HG02763 (cell line): ENCODE results near the gene SORT1.
"Not testable (repeated sequence)": the region's sequence is repeated elsewhere in the genome, so short reads cannot be mapped to it uniquely, and the experiment has no call there.

Source experiments
- ATAC-seq: cut with Tn5 transposase; IDR thresholded peaks from one replicate; pipeline ENCODE4 v1.9.1; 2021; ENCODE audit warnings: mild to moderate bottlenecking, moderate library complexity; ENCODE audit not compliant: unreplicated experiment

SORT1 gene

DNA sequence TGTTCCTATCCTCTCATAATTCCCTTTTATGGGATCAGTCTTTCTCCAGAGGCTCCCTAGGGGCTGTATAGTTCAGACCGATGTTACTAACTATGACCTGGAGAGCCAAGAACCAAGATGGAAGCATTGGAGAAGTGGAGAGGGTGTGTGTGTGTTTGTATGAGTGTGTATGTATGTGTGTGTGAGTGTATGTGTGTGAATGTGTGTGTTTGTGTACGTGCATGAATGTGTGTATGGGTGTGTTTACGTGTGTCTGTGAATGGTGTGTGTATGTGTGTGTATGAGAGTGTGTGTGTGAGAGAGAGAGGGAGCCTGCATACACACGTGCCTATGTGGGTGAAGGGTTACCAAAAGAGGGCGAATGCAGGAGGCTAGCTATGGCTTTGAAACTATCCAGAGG, 95.8 kb downstream of the SORT1 start:
- ATAC-seq, result no peak

DNA sequence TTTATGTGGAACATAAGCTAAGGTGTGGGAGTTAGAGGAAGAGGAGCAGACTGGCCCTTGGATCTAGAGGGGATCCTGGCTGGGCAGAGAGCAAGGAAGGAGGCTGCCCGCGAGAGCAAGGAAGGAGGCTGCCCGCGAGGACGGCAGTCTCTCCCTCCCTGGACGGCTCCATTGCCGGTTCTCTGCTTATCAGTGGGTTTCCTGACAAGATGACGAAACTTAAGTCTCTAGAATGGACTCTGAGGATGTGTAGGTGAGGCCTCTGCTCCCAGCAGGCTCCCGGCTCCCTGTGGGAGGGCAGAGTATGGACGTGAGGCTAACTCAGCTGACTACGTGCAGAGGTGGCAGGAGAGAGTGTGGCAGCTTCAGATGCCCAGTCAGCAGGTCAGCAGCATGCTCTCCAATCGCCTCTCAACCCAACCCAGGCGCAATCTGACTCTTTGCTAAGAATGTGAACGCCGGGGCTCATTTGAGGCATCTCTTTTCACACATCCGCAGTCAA, 97.0 kb downstream of the SORT1 start:
- ATAC-seq, result no peak

DNA sequence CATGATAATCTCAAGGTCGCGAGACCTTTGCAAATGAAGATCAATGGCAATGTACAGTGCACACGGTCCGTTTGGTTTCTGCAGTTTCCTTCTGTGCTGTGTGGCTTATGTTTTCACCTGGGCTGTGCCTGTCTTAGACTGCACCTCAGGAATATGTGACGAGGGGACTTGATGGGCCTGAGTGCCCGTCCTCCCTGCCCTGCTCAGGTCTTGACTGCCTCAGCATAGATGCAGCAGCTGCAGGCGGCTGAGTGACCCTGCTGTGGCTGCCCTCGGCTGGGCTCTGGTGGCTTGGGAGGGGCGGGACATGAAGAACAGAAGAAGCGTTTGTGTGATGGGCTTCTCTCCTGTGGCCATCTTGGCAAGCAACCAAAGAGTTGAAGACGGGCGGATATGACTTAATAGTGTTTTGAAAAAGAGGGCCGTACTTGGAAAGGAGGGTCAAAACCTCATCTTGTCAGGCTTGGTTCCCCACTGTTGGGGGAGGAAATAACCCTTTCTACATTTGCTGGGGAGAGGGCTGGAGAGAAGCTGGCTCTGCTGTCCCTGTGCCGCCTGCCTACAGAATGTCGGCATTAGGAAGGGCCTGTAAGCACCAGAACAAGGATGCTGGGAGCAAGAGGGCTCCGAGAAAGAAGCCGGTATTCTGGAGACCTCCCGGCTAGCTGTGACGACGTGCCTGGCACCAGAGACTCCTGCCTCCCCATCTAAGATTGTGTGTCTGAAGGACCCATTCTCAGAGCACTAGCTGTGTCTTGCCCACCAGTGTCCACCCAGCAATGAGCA, 98.0 kb downstream of the SORT1 start:
- ATAC-seq, result no peak

DNA sequence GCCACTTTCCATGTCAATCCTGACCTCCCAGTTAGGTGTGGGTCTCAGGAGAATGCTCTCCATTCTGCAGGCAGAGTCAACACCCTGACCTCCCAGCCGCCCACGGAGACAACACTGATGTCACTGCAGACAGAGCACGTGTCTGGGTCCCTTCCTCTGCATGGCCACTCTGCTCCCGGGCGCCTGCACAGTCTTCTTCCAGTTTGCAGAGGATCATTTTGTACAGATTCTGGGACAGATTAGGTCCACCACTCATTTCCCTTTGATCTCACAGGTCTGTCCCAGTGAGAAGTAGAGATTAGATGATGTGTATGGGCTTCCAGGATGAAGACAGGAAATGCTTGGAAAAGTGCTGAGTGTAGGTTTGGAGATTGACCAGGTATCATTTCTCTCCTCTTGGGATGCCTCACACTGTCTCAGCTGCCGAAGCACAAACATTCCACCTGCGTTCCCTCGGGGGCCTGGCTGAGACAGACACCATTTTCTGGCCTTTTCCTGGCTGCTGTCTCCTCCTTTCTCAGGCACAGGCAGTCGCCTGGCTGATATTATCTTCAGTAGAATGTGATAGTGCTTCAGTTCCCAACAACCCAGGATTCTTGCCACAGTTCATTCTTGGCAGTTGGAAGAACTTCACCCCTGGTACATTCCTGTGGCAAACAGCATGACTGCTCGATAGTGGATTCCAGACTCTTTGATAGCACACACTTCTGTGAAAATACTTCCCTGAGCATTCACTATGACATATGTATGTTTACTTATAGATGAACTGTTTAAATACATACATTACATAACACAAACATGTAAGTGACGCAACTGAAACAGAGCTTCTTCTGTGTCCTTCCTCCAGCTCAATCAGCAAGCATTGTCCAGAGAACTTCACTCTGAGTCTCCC, 98.8 kb downstream of the SORT1 start:
- no peak for ATAC-seq

GRCh38 chr1:109296782-109297181, 100.9 kb downstream of the SORT1 start:
- no peak for ATAC-seq

GRCh38 chr1:109295712-109296415, 101.9 kb downstream of the SORT1 start:
- ATAC-seq, result no peak

- ATAC-seq, result no peak
These were observed 103.2 kb downstream of the SORT1 start for GRCh38 chr1:109294481-109294880.

- ATAC-seq, result no peak
These were observed 104.7 kb downstream of the SORT1 start for GRCh38 chr1:109293026-109293425.

DNA sequence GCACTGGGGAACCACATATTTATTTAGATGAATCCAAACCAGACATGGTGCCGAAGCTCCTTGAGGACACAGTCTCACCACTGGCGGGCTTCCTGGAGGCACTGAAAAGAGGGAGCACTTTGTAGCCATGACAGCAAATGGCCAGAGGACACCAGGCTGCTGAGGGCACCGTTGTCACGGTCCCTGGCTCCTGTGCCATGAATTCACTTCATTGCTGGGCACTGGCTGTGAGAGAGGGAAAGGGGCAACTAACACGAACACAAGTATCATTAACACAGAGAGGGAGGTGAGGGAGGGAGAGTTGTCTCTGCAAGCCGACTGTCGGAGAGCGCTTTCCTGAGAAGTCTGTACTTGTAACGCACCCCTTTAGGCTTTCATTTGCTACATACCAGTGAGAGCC, 105.4 kb downstream of the SORT1 start:
- ATAC-seq, result no peak

DNA sequence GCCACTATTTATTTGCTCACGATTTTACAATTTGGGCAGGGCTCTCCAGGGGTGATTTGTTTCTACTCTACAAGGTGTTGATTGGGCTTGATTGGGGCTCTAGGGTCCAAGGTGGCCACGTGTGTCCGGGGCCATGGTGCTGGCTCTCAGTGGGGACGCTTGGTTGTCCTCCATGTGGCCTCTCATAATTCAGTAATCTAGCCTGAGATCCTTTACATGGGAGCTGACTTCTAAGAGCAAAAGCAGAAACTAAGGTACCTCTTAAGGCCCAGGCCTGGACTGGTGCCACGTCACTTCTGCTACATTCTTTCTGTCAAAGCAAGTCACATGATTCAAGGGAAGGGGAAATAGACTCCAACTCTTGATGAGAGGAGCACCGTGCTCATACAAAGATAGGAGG, 106.7 kb downstream of the SORT1 start:
- ATAC-seq, result no peak

DNA sequence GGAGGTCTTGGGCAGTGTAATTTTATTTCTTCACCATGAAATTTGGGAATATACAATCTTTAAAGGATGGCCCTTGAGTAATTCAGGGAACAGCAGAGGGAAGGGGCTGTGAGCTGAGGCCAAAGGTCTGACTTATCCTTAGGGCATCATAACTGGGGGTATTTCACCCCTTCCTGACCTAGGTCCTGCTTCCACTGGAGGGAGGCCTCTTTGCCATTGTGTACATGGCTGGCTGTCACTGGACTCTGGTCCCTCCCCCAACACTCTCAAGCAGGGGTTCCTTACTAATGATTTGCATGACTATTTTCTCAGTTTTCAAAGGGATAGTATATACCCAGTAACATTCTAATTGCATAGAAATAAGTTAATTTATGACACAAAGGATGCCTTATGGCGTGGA, 107.6 kb downstream of the SORT1 start:
- ATAC-seq, result no peak

DNA sequence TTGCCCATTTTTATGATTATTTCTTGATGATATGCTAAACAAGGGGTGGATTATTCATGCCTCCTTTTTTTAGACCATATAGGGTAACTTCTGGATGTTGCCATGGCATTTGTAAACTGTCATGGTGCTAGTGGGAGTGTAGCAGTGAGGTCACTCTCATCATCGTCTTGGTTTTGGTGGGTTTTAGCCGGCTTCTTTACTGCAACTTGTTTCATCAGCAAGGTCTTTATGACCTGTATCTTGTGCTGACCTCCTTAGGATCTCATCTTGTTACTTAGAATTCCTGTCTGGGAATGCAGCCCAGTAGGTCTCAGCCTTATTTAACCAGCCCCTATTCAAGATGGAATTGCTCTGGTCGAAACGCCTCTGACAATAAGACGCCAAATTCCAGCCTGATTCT, 111.0 kb downstream of the SORT1 start:
- not testable (repeated sequence) for ATAC-seq

GRCh38 chr1:109283748-109284600, 113.7 kb downstream of the SORT1 start:
- ATAC-seq, result peak; percentile 20

GRCh38 chr1:109282952-109283747, 114.6 kb downstream of the SORT1 start, which contains the start of gene PSRC1:
TSS of gene PSRC1 (minus strand) at chr1:109283145.
- ATAC-seq, result peak; percentile 95

DNA sequence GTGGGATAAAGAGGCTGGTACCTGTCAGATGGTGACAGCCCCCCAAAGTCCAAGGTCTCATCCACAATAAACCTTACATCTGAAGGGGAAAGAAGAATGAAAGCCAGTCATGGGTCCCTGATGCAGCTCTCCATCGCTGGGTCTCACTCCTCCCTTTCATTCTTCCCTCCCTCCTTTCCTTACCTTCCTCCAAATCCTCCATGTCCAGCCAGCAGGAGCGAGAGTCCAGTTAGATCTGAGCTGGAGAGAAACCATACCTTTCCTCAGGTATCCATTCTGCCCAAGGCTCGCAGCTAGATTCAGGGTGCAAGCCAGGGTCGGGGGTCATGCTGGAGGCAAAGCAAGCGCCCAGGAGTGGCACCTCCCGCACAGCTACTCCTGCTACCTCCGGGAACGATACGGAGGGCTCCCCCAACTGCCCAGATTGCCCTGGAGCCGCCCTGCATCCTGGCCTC, 115.2 kb downstream of the SORT1 start:
- no peak for ATAC-seq

- no peak for ATAC-seq
These were observed 115.8 kb downstream of the SORT1 start for GRCh38 chr1:109281680-109282496.

- no peak for ATAC-seq
These were observed 116.9 kb downstream of the SORT1 start for GRCh38 chr1:109280862-109281261.

DNA sequence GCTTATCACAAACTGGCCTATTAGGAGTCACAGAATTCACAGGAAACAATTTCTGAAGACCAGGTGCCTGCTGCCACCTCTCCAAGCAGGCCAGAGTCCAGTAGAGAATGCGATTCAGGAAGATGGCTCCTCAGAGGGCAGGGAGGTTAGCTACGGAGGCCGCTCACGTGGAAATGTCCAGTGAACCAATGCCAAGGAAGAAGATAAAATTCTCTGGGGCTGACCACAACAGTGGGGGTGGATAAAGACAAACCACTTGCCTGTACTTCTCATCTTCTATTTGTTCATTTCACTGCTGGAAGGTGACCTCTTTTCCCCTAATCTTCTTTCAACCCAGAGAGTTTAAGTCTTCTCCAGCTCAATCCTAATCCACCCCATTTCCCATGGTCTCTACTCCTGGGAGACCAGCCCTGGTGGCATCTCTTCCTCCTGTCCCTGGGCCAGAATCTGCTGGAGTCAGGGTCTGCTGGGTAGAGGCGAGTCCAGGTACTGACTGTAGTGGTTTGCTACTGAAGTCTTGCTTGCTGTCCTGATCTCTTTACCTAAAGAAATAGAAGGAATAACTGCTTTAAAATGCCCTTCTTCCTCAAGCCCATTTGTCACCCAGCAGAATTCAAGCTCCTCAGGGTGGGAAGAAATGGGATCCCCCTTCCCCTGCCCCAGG, 118.0 kb downstream of the SORT1 start:
- no peak for ATAC-seq
